MM.1S (cell line): ENCODE data around the gene LOXHD1.

Experiments used
- DNase-seq: peaks from one replicate; pipeline ENCODE4 v3.0.0-alpha.2; 2015
- H2AFZ ChIP-seq: fragments of 300-600 bp; sonication (generic); 2 replicates; pipeline ENCODE4 v1.6.0; 2016; ENCODE audit warnings: antibody characterized with exemption, low read length
- H3F3A ChIP-seq: fragments of 300-600 bp; sonication (generic); 2 replicates; pipeline ENCODE4 v1.6.1; 2016; ENCODE audit warnings: mild to moderate bottlenecking, antibody characterized with exemption, low read length, moderate library complexity, mixed read lengths; ENCODE audit not compliant: insufficient read depth
- H3K27ac ChIP-seq: fragments of 300-600 bp; sonication (generic); 2 replicates; pipeline ENCODE4 v1.5.1; 2016; ENCODE audit warnings: mild to moderate bottlenecking, low read length
- H3K27me3 ChIP-seq: fragments of 300-600 bp; sonication (generic); replicated peaks from 2 replicates; pipeline ENCODE4 v1.6.0; 2016; ENCODE audit warnings: low read length; ENCODE audit not compliant: insufficient read depth
- H3K36me3 ChIP-seq: fragments of 300-600 bp; sonication (generic); replicated peaks from 2 replicates; pipeline ENCODE4 v1.6.1; 2016; ENCODE audit warnings: mild to moderate bottlenecking, low read length, mixed read lengths; ENCODE audit not compliant: insufficient read depth
- H3K4me1 ChIP-seq: fragments of 300-600 bp; sonication (generic); 2 replicates; pipeline ENCODE4 v1.6.1; 2016; ENCODE audit warnings: low read length, mixed read lengths
- H3K4me2 ChIP-seq: fragments of 300-600 bp; sonication (generic); 2 replicates; pipeline ENCODE4 v1.6.0; 2016; ENCODE audit warnings: low read depth, low read length
- H3K4me3 ChIP-seq: fragments of 300-600 bp; sonication (generic); 2 replicates; pipeline ENCODE4 v1.5.1; 2016; ENCODE audit warnings: low read length, mixed read lengths
- H3K79me2 ChIP-seq: fragments of 300-600 bp; sonication (generic); 2 replicates; pipeline ENCODE4 v1.6.1; 2016; ENCODE audit warnings: mixed run types, low read length, mixed read lengths
- H3K9ac ChIP-seq: fragments of 300-600 bp; sonication (generic); 2 replicates; pipeline ENCODE4 v1.6.1; 2016; ENCODE audit warnings: low read length, mixed read lengths
- H3K9me2 ChIP-seq: fragments of 300-600 bp; sonication (generic); replicated peaks from 2 replicates; pipeline ENCODE4 v1.6.1; 2016; ENCODE audit warnings: mild to moderate bottlenecking, low read length, mixed read lengths; ENCODE audit not compliant: insufficient read depth
- H3K9me3 ChIP-seq: fragments of 300-600 bp; sonication (generic); replicated peaks from 2 replicates; pipeline ENCODE4 v1.6.1; 2016; ENCODE audit warnings: mild to moderate bottlenecking, low read length, mixed read lengths; ENCODE audit not compliant: insufficient read depth
- H4K20me1 ChIP-seq: fragments of 300-600 bp; sonication (generic); 2 replicates; pipeline ENCODE4 v1.6.1; 2016; ENCODE audit warnings: mild to moderate bottlenecking, low read length, moderate library complexity, mixed read lengths; ENCODE audit not compliant: insufficient read depth
- EZH2 ChIP-seq: fragments of 300-600 bp; sonication (generic); optimal IDR thresholded peaks from 2 replicates; pipeline ENCODE3; 2017; ENCODE audit warnings: low read depth, mild to moderate bottlenecking, antibody characterized with exemption, low read length, mixed read lengths
- EZH2phosphoT487 ChIP-seq: fragments of 300-600 bp; sonication (generic); IDR thresholded peaks from 2 replicates; pipeline ENCODE4 v1.6.1; 2018; ENCODE audit warnings: antibody characterized with exemption, low read length
- TF ChIP-seq, protein P1 (sequence below): fragments of 300-600 bp; sonication (generic); IDR thresholded peaks from 2 replicates; pipeline ENCODE4 v1.5.1; 2016; ENCODE audit warnings: antibody characterized with exemption, low read length, mixed read lengths

The LOXHD1 gene

DNA sequence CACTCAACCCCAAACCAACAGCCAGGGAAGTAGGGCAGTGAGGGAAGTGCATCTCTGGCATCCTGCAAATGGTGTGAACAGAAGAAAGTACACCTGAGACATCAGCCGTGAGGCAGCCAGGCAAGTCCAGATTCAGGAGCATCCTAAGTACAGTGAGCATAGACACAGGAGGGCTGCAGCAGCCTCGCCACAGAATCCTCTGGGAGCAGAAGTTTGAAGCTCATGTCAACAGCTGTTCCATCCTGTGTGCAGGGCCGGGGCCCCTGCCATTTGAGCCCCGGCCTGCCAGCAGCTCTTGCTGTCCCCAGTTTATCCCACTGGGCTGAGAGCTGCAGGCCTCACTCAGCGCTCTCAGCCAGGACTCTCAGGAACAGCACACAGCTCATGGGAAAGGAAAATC lies 14.5 kb downstream of the LOXHD1 start:
- Histone ChIP-seq H3K9ac (no peak overlapping the region), H3K4me2 (no peak overlapping the region), H3K79me2 (no peaks in the 10 kb centered on the region), H2AFZ (no peak overlapping the region), H3K4me3 (no peak overlapping the region), H3K27ac (no peak overlapping the region), H3K27me3 (no peaks in the 10 kb centered on the region), H3F3A (no peaks in the 10 kb centered on the region), H3K9me3 (no peaks in the 10 kb centered on the region), H3K4me1 (no peaks in the 10 kb centered on the region), H3K9me2 (no peaks in the 10 kb centered on the region), H4K20me1 (no peaks in the 10 kb centered on the region), H3K36me3 (no peaks in the 10 kb centered on the region)
- TF ChIP-seq EZH2phosphoT487 (no peak), EZH2 (no peak)
- TF ChIP-seq, protein P1, sequence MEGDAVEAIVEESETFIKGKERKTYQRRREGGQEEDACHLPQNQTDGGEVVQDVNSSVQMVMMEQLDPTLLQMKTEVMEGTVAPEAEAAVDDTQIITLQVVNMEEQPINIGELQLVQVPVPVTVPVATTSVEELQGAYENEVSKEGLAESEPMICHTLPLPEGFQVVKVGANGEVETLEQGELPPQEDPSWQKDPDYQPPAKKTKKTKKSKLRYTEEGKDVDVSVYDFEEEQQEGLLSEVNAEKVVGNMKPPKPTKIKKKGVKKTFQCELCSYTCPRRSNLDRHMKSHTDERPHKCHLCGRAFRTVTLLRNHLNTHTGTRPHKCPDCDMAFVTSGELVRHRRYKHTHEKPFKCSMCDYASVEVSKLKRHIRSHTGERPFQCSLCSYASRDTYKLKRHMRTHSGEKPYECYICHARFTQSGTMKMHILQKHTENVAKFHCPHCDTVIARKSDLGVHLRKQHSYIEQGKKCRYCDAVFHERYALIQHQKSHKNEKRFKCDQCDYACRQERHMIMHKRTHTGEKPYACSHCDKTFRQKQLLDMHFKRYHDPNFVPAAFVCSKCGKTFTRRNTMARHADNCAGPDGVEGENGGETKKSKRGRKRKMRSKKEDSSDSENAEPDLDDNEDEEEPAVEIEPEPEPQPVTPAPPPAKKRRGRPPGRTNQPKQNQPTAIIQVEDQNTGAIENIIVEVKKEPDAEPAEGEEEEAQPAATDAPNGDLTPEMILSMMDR, result no peak
- no peak for DNase-seq

DNA sequence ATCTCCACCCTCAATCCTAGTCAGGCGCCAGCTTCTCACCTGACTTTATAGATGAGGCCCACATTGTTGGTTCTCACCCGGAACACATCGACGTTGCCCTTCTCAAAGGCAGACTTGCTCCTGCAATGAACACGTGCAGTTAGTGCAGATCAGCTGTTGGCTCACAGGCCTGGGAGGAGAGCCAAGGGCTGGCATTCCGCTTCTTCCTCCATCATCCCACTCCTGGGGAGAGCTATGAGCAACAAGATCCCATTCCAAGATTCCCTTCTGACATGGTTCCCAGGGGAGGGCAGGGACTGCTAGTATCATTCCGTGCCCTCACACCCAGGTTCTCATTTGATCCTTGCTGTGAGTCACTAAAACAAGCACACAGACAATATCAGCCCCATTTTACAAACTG lies 15.1 kb downstream of the LOXHD1 start:
- no peak overlapping the region for H2AFZ ChIP-seq
- no peaks in the 10 kb centered on the region for H4K20me1 ChIP-seq
- no peaks in the 10 kb centered on the region for H3F3A ChIP-seq
- TF ChIP-seq, protein P1, result no peak
- no peak for TF ChIP-seq EZH2
- TF ChIP-seq EZH2phosphoT487, result no peak
- H3K79me2 ChIP-seq, result no peaks in the 10 kb centered on the region
- no peaks in the 10 kb centered on the region for H3K4me1 ChIP-seq
- H3K36me3 ChIP-seq, result no peaks in the 10 kb centered on the region
- no peak overlapping the region for H3K27ac ChIP-seq
- H3K27me3 ChIP-seq, result no peaks in the 10 kb centered on the region
- H3K9me2 ChIP-seq, result no peaks in the 10 kb centered on the region
- H3K4me2 ChIP-seq, result no peak overlapping the region
- H3K9me3 ChIP-seq, result no peaks in the 10 kb centered on the region
- no peak overlapping the region for H3K4me3 ChIP-seq
- DNase-seq, result no peak
- no peak overlapping the region for H3K9ac ChIP-seq

DNA sequence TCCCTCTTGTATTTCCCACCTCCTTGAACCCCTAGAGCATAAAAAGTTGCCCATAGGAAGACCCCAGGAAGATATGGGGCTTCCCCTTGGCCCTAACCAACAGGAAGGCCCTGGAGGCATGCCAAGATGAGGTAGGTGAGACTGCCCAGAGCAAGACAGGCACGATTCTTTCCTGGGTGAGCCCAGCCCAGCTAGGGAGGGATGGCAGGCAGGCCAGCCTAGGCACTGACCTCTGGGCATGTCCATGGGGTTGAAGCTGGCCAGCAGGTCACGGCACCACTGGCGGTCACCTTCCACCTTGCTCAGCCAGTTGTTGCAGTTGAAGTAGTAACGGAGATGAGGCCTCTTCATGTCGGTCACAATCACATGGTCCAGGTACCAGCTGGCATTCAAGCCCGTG lies 17.6 kb downstream of the LOXHD1 start:
- H3K79me2 ChIP-seq, result no peaks in the 10 kb centered on the region
- no peak for DNase-seq
- no peak overlapping the region for H3K9ac ChIP-seq
- H3K36me3 ChIP-seq, result no peaks in the 10 kb centered on the region
- H4K20me1 ChIP-seq, result no peaks in the 10 kb centered on the region
- H3K9me2 ChIP-seq, result no peaks in the 10 kb centered on the region
- H3K4me3 ChIP-seq, result no peak overlapping the region
- H3K27me3 ChIP-seq, result no peaks in the 10 kb centered on the region
- no peaks in the 10 kb centered on the region for H3F3A ChIP-seq
- H2AFZ ChIP-seq, result no peak overlapping the region
- H3K9me3 ChIP-seq, result no peaks in the 10 kb centered on the region
- H3K4me2 ChIP-seq, result no peak overlapping the region
- H3K27ac ChIP-seq, result no peak overlapping the region
- TF ChIP-seq EZH2 (no peak), EZH2phosphoT487 (no peak)
- TF ChIP-seq, protein P1, result no peak
- no peaks in the 10 kb centered on the region for H3K4me1 ChIP-seq
